HCT116 (cell line): Measurements from ENCODE around the gene GRIN3B. TPM values are rescaled to one million over a fixed set of nuclear protein-coding genes. Genes with fewer than 3 reads are reported as not detected.

ENCODE experiments used
- ATAC-seq: fragments of 200-7000 bp; cut with Tn5 transposase; 2 replicates; pipeline ENCODE4 v1.9.1; 2020; ENCODE audit warnings: mild to moderate bottlenecking, moderate library complexity
- BruUV-seq: library from RNA; stranded (reverse); fragments of 400-500 nt; replicated peaks from 2 replicates; lab custom pipeline; 2021; lab: Mats Ljungman, UMichigan
- CTCF ChIA-PET: fragments of 300-600 bp; sonication (Branson Sonifier 250); formaldehyde crosslinking; loops from one replicate; lab custom pipeline; 2021; ENCODE audit warnings: antibody characterized with exemption; lab: Charles Lee
- POLR2A ChIA-PET: fragments of 300-600, 350-600 bp; sonication (Branson Sonifier 250); formaldehyde crosslinking; loops from one replicate; lab custom pipeline; 2021; ENCODE audit warnings: antibody characterized with exemption; lab: Charles Lee
- RAD21 ChIA-PET, 2 experiments: fragments of 300-600 bp; sonication (Branson Sonifier 250); formaldehyde crosslinking; loops; one replicate each; lab custom pipeline; 2023; ENCODE audit warnings: low total read pairs in 2 of 2; ENCODE audit not compliant: uncharacterized antibody in 2 of 2, unreplicated experiment in 2 of 2, low non-redundant PET in 1 of 2; lab: Charles Lee
- DNase-seq: peaks from one replicate; pipeline ENCODE4 v3.0.0-alpha.2; 2010; ENCODE audit warnings: low read depth, low spot score
- H2AFZ ChIP-seq: fragments of 200-600 bp; shearing (Covaris generic), sonication (generic); 2 replicates; pipeline ENCODE4 v1.6.1; 2017; ENCODE audit warnings: low read depth, mixed run types, mixed read lengths, antibody characterized with exemption, low read length; ENCODE audit not compliant: poor library complexity, severe bottlenecking
- H3K27ac ChIP-seq: 2 replicates; pipeline ENCODE4 v1.5.1; 2012; ENCODE audit warnings: low read depth, low read length
- H3K27me3 ChIP-seq: fragments of 200-600 bp; sonication (generic); 2 replicates; pipeline ENCODE4 v1.6.1; 2016; ENCODE audit warnings: mixed run types, low read length, mixed read lengths; ENCODE audit not compliant: insufficient read depth
- H3K36me3 ChIP-seq, 2 experiments: fragments of 200-500 bp in 1 of 2; fragments of 200-600 bp in 1 of 2; sonication (Bioruptor generic) in 1 of 2; sonication (generic) in 1 of 2; 2 replicates each; pipeline versions ENCODE4 v1.5.1 to v1.6.1; 2014 to 2016; ENCODE audit warnings: low read length in 2 of 2, inconsistent platforms in 1 of 2, mixed read lengths in 1 of 2, mixed run types in 1 of 2; ENCODE audit not compliant: insufficient read depth in 2 of 2, control insufficient read depth in 1 of 2
- H3K4me1 ChIP-seq, 2 experiments: fragments of 200-600 bp in 1 of 2; sonication (generic) in 1 of 2; 2 replicates each; pipeline versions ENCODE4 v1.5.1 to v1.6.1; 2012 to 2017; ENCODE audit warnings: low read length in 2 of 2, inconsistent platforms in 1 of 2, mild to moderate bottlenecking in 1 of 2, mixed read lengths in 1 of 2, mixed run types in 1 of 2, moderate library complexity in 1 of 2; ENCODE audit not compliant: insufficient read depth in 2 of 2, control insufficient read depth in 1 of 2
- H3K4me2 ChIP-seq: fragments of 200-600 bp; sonication (generic); 2 replicates; pipeline ENCODE4 v1.6.1; 2017; ENCODE audit warnings: mixed run types, low read length, mixed read lengths
- H3K4me3 ChIP-seq, 2 experiments: fragments of 200-600 bp in 1 of 2; sonication (generic) in 1 of 2; replicated peaks in 1 of 2; 2 replicates each; pipeline ENCODE4 v1.5.1; 2011 to 2016; ENCODE audit warnings: low read length in 2 of 2, control low read depth in 1 of 2, low read depth in 1 of 2, mild to moderate bottlenecking in 1 of 2, mixed read lengths in 1 of 2, mixed run types in 1 of 2
- H3K79me2 ChIP-seq: fragments of 200-600 bp; sonication (generic); 2 replicates; pipeline ENCODE4 v1.6.1; 2017; ENCODE audit warnings: mild to moderate bottlenecking, mixed run types, low read length, moderate library complexity, mixed read lengths; ENCODE audit not compliant: insufficient read depth
- H3K9ac ChIP-seq: fragments of 200-600 bp; sonication (generic); 2 replicates; pipeline ENCODE4 v1.6.1; 2016; ENCODE audit warnings: low read length, mixed read lengths
- H3K9me2 ChIP-seq: fragments of 200-600 bp; sonication (generic), shearing (Covaris generic); 2 replicates; pipeline ENCODE4 v1.6.1; 2017; ENCODE audit warnings: mixed run types, mild to moderate bottlenecking, moderate library complexity; ENCODE audit not compliant: insufficient read depth
- H3K9me3 ChIP-seq, 2 experiments: fragments of 200-500 bp in 1 of 2; fragments of 200-600 bp in 1 of 2; sonication (Bioruptor generic) in 1 of 2; sonication (generic) in 1 of 2; 2 replicates each; pipeline ENCODE4 v1.6.1; 2014 to 2017; ENCODE audit warnings: low read length in 2 of 2, mixed read lengths in 2 of 2, inconsistent platforms in 1 of 2, low read depth in 1 of 2, mild to moderate bottlenecking in 1 of 2, mixed run types in 1 of 2, moderate library complexity in 1 of 2; ENCODE audit not compliant: control insufficient read depth in 1 of 2, insufficient read depth in 1 of 2
- H4K20me1 ChIP-seq: fragments of 200-600 bp; sonication (generic), shearing (Covaris generic); 2 replicates; pipeline ENCODE4 v1.6.1; 2017; ENCODE audit warnings: mixed run types, mild to moderate bottlenecking, moderate library complexity; ENCODE audit not compliant: insufficient read depth
- ATF3 ChIP-seq: IDR thresholded peaks from 2 replicates; pipeline ENCODE4 v1.6.1; 2012
- EGR1 ChIP-seq: IDR thresholded peaks from 2 replicates; pipeline ENCODE4 v1.6.1; 2012; ENCODE audit warnings: low read depth
- ELF1 ChIP-seq: IDR thresholded peaks from 2 replicates; pipeline ENCODE4 v1.6.1; 2012; ENCODE audit warnings: low read depth, borderline replicate concordance
- FOSL1 ChIP-seq: IDR thresholded peaks from 2 replicates; pipeline ENCODE4 v1.6.1; 2012; ENCODE audit warnings: low read depth
- JUND ChIP-seq: IDR thresholded peaks from 2 replicates; pipeline ENCODE4 v1.6.1; 2012
- POLR2AphosphoS5 ChIP-seq: IDR thresholded peaks from 2 replicates; pipeline ENCODE4 v1.6.1; 2011; ENCODE audit warnings: mild to moderate bottlenecking, low read depth, low read length, moderate library complexity
- REST ChIP-seq: IDR thresholded peaks from 2 replicates; pipeline ENCODE4 v1.6.1; 2012; ENCODE audit warnings: low read depth
- SIN3A ChIP-seq: IDR thresholded peaks from 2 replicates; pipeline ENCODE4 v1.6.1; 2012; ENCODE audit warnings: low read depth
- SP1 ChIP-seq: IDR thresholded peaks from 2 replicates; pipeline ENCODE4 v1.6.1; 2012; ENCODE audit warnings: low read depth
- SRF ChIP-seq: IDR thresholded peaks from 2 replicates; pipeline ENCODE4 v1.6.1; 2012; ENCODE audit warnings: low read depth
- TCF7L2 ChIP-seq: IDR thresholded peaks from 2 replicates; pipeline ENCODE4 v1.7.0; 2011; ENCODE audit warnings: borderline replicate concordance, inconsistent platforms; ENCODE audit not compliant: insufficient read depth, insufficient read length; ENCODE audit errors: extremely low read depth
- ZFX ChIP-seq: fragments of 450-650 bp; IDR thresholded peaks from 2 replicates; pipeline ENCODE4 v1.6.1; 2017
- intact Hi-C: fragments of 100-400 bp; cut with micrococcal nuclease; formaldehyde crosslinking; loops from 2 replicates; pipeline ENCODE4 v1.10.0; 2022
- total RNA-seq: library from RNA; stranded (reverse); gene quantifications from one replicate; pipeline ENCODE4 v1.2.1, GENCODE V29; 2021; ENCODE audit not compliant: unreplicated experiment

The GRIN3B gene
- total RNA-seq, 1 experiment from 2014 or later: 0.69 TPM

GRCh38 chr19:1040476-1041271 is 40.5 kb downstream of the GRIN3B start:
- peak overlapping the region; percentile 84 for H3K9ac ChIP-seq
- peak overlapping the region; percentile 88 for H3K4me2 ChIP-seq
- peak overlapping the region; percentile 78 for H3K27ac ChIP-seq
- H3K9me3 ChIP-seq: no peaks in the 10 kb centered on the region
- POLR2A ChIA-PET: interaction anchor here (1.0 to 7.8 kb wide), 6 partner anchors 13 to 228 kb away, joined by 3 to 85 read pairs (median 6); partner anchors contain the start of genes CIRBP, CNN2, RNU6-2 and WDR18
- RAD21 ChIA-PET: interaction anchor here (1.0 to 1.5 kb wide), 4 partner anchors 13 to 226 kb away, joined by 4 to 7 read pairs (median 4); no protein-coding TSS in a partner anchor
- DNase-seq: peak; percentile 96
- H3K4me3 ChIP-seq: peak overlapping the region; percentile 91
- H3K9me2 ChIP-seq: no peaks in the 10 kb centered on the region
- CTCF ChIA-PET: interaction anchor here (0.9 to 1.2 kb wide), 5 partner anchors 13 to 226 kb away, joined by 3 to 7 read pairs (median 4); partner anchors contain the start of gene RNU6-2
- peaks cover 14% of the 10 kb centered on the region; the same call in 1 of the 2 replicates for H3K79me2 ChIP-seq
- H3K4me1 ChIP-seq: peaks cover 32 to 74% of the 10 kb centered on the region in 2 experiments
- no peak overlapping the region for H2AFZ ChIP-seq
- H3K27me3 ChIP-seq: no peaks in the 10 kb centered on the region
- H3K36me3 ChIP-seq: peaks cover 4 to 10% of the 10 kb centered on the region in 2 experiments; a peak in 3 of 4 replicates
- no peaks in the 10 kb centered on the region for H4K20me1 ChIP-seq
- TF ChIP-seq FOSL1 (no peak), EGR1 (no peak), JUND (no peak), SIN3A (peak; percentile 45; the same call in 1 of the 2 replicates), SRF (no peak), TCF7L2 (peak; percentile 9), SP1 (peak; percentile 98), REST (no peak), POLR2AphosphoS5 (no peak; the same call in none of the 2 replicates), ELF1 (no peak), ATF3 (no peak), ZFX (0 out of 2 replicates have a peak, but pooled peaks have one; percentile 15)
- no TSS peak for BruUV-seq
- intact Hi-C loops: loop anchor here (2.0 kb wide), 1 partner anchor 14 kb away; the partner anchor contains the start of gene CNN2
- ATAC-seq: peak; percentile 48
